OCI-LY7 (cell line): Measurements from ENCODE around the gene DUSP22. TPM values are rescaled to one million over a fixed set of nuclear protein-coding genes. Genes with fewer than 3 reads are reported as not detected.

Experiments used
- BruUV-seq: library from RNA; stranded (reverse); fragments of 400-500 nt; replicated peaks from 2 replicates; lab custom pipeline; 2021; lab: Mats Ljungman, UMichigan
- CTCF ChIA-PET: fragments of 300-600 bp; sonication (Branson Sonifier 250); formaldehyde crosslinking; loops from one replicate; lab custom pipeline; 2022; ENCODE audit warnings: antibody characterized with exemption; ENCODE audit not compliant: unreplicated experiment; lab: Charles Lee
- POLR2A ChIA-PET: fragments of 300-600 bp; sonication (Branson Sonifier 250); formaldehyde crosslinking; loops from one replicate; lab custom pipeline; 2022; ENCODE audit warnings: antibody characterized with exemption; lab: Charles Lee
- DNase-seq: peaks from one replicate; pipeline ENCODE4 v3.0.0-alpha.2; 2015; ENCODE audit warnings: low spot score
- H2AFZ ChIP-seq: fragments of 200-600 bp; sonication (generic), shearing (Covaris generic); 2 replicates; pipeline ENCODE4 v1.6.1; 2014; ENCODE audit warnings: mild to moderate bottlenecking, antibody characterized with exemption, low read length, moderate library complexity
- H3K27ac ChIP-seq: fragments of 200-600 bp; sonication (generic); 2 replicates; pipeline ENCODE4 v1.5.1; 2014; ENCODE audit warnings: mixed run types, low read depth, mild to moderate bottlenecking, moderate library complexity, low read length, inconsistent platforms; ENCODE audit not compliant: poor library complexity, severe bottlenecking
- H3K36me3 ChIP-seq: fragments of 200-600 bp; sonication (generic); 2 replicates; pipeline ENCODE4 v1.6.1; 2014; ENCODE audit warnings: mild to moderate bottlenecking, antibody characterized with exemption, low read length, moderate library complexity, mixed read lengths; ENCODE audit not compliant: insufficient read depth
- H3K4me1 ChIP-seq: fragments of 200-600 bp; sonication (generic); 2 replicates; pipeline ENCODE4 v1.5.1; 2014; ENCODE audit warnings: mild to moderate bottlenecking, low read length; ENCODE audit not compliant: insufficient read depth, poor library complexity, severe bottlenecking
- H3K4me2 ChIP-seq: fragments of 200-600 bp; sonication (generic); 2 replicates; pipeline ENCODE4 v1.6.1; 2014; ENCODE audit warnings: mild to moderate bottlenecking, low read length
- H3K4me3 ChIP-seq: fragments of 200-600 bp; sonication (generic); 2 replicates; pipeline ENCODE4 v1.5.1; 2014; ENCODE audit warnings: mild to moderate bottlenecking, low read depth, low read length; ENCODE audit not compliant: poor library complexity, severe bottlenecking
- H3K79me2 ChIP-seq: fragments of 200-600 bp; sonication (generic); 2 replicates; pipeline ENCODE4 v1.6.1; 2016; ENCODE audit warnings: low read depth, mild to moderate bottlenecking, low read length, moderate library complexity, mixed read lengths; ENCODE audit not compliant: insufficient read depth
- H3K9me2 ChIP-seq: fragments of 200-600 bp; sonication (generic); 2 replicates; pipeline ENCODE4 v1.6.1; 2016; ENCODE audit warnings: mild to moderate bottlenecking, low read length, mixed read lengths; ENCODE audit not compliant: insufficient read depth
- H3K9me3 ChIP-seq: fragments of 200-600 bp; sonication (generic); 2 replicates; pipeline ENCODE4 v1.6.1; 2014; ENCODE audit warnings: mild to moderate bottlenecking, mixed run types, low read length, mixed read lengths
- H4K20me1 ChIP-seq: fragments of 200-600 bp; sonication (generic); 2 replicates; pipeline ENCODE4 v1.6.1; 2014; ENCODE audit warnings: mild to moderate bottlenecking, antibody characterized with exemption, low read length, moderate library complexity, mixed read lengths; ENCODE audit not compliant: insufficient read depth
- CTCF ChIP-seq: fragments of 200-600 bp; sonication (generic); conservative IDR thresholded peaks from 2 replicates; pipeline ENCODE4 v1.5.1; 2014; ENCODE audit warnings: mild to moderate bottlenecking, antibody characterized with exemption, low read length, moderate library complexity, mixed read lengths
- EZH2phosphoT487 ChIP-seq: fragments of 200-600 bp; sonication (generic); IDR thresholded peaks from 2 replicates; pipeline ENCODE4 v1.6.1; 2018; ENCODE audit warnings: low read depth, borderline replicate concordance, mild to moderate bottlenecking, mixed run types, antibody characterized with exemption, low read length, moderate library complexity, mixed read lengths
- intact Hi-C: fragments of 100-400 bp; cut with micrococcal nuclease; formaldehyde crosslinking; loops from one replicate; pipeline ENCODE4 v1.10.0; 2022; ENCODE audit not compliant: unreplicated experiment
- total RNA-seq, 2 experiments: library from RNA; depleted of rRNA in 1 of 2; stranded (reverse); fragments of >200 nt in 1 of 2; shearing (Covaris generic) in 1 of 2; gene quantifications; 2 replicates each; pipeline ENCODE4 v1.2.3, GENCODE V29; 2014 to 2022

Gene DUSP22
- total RNA-seq, 2 experiments from 2014 or later, result 149 to 171 TPM

GRCh38 chr6:319177-320131 lies 27.2 kb downstream of the DUSP22 start:
- Histone ChIP-seq H3K4me2 (0 out of 2 replicates have a peak overlapping the region, but pooled peaks have one; percentile 3), H3K4me1 (peaks cover 100% of the 10 kb centered on the region), H3K27ac (no peak overlapping the region), H3K9me3 (no peaks in the 10 kb centered on the region), H3K79me2 (peaks cover 35% of the 10 kb centered on the region; the same call in 1 of the 2 replicates), H4K20me1 (no peaks in the 10 kb centered on the region), H2AFZ (no peak overlapping the region), H3K4me3 (no peak overlapping the region), H3K9me2 (no peaks in the 10 kb centered on the region), H3K36me3 (peaks cover 28% of the 10 kb centered on the region)
- ChIA-PET POLR2A (interaction anchor here (0.8 to 3.1 kb wide), 5 partner anchors 8 to 135 kb away, joined by 3 to 27 read pairs (median 5); no protein-coding TSS in a partner anchor), CTCF (interaction anchor here (0.6 to 1.1 kb wide), 2 partner anchors 12 to 23 kb away, joined by 3 to 4 read pairs; no protein-coding TSS in a partner anchor)
- TF ChIP-seq EZH2phosphoT487 (no peak), CTCF (no peak)
- no TSS peak for BruUV-seq
- intact Hi-C loops, result no loop called here
- DNase-seq, result no peak

- Histone ChIP-seq H3K4me2 (peak overlapping the region; percentile 35), H3K9me2 (no peaks in the 10 kb centered on the region), H3K9me3 (no peaks in the 10 kb centered on the region), H3K36me3 (peaks cover 21% of the 10 kb centered on the region), H3K79me2 (peaks cover 38% of the 10 kb centered on the region; the same call in 1 of the 2 replicates), H3K27ac (peak overlapping the region; percentile 96), H3K4me1 (peaks cover 100% of the 10 kb centered on the region), H2AFZ (no peak overlapping the region), H4K20me1 (no peaks in the 10 kb centered on the region), H3K4me3 (no peak overlapping the region)
- DNase-seq, result no peak
- no peak for TF ChIP-seq EZH2phosphoT487
- TF ChIP-seq CTCF, result no peak
- intact Hi-C loops, result no loop called here
- ChIA-PET POLR2A (interaction anchor here (1.0 to 4.8 kb wide), 7 partner anchors 11 to 119 kb away, joined by 4 to 180 read pairs (median 26); partner anchors contain the start of gene IRF4), CTCF (interaction anchor here (1.0 to 2.8 kb wide), 4 partner anchors 12 to 41 kb away, joined by 3 to 18 read pairs (median 6); no protein-coding TSS in a partner anchor)
- no TSS peak for BruUV-seq
Observed at GRCh38 chr6:320351-321157, 28.3 kb downstream of the DUSP22 start.
